ENCODE results near the gene FAM114A2. TPM values are rescaled to one million over a fixed set of nuclear protein-coding genes. Genes with fewer than 3 reads are reported as not detected.

Gene FAM114A2
- total RNA-seq, 2 donors from 2014 or later, result 18.0 to 19.7 TPM

- no peaks in the 10 kb centered on the region for H3K27me3 ChIP-seq (ENCODE audit: control insufficient read depth, insufficient read depth, low read length, poor library complexity, severe bottlenecking)
- no peak for DNase-seq
These were observed 39.6 kb upstream of the FAM114A2 start for GRCh38 chr5:154078272-154078671.

GRCh38 chr5:154077696-154078095, 39.0 kb upstream of the FAM114A2 start:
- Histone ChIP-seq H3K4me3 (ENCODE audit: low read length) (no peak overlapping the region), H3K27ac (ENCODE audit: low read depth, low read length) (no peak overlapping the region), H3K27me3 (ENCODE audit: control insufficient read depth, insufficient read depth, low read length, poor library complexity, severe bottlenecking) (no peaks in the 10 kb centered on the region), H3K36me3 (ENCODE audit: control insufficient read depth, insufficient read depth, low read length) (no peaks in the 10 kb centered on the region), H3K9ac (ENCODE audit: extremely low read depth, low read length, poor library complexity, severe bottlenecking) (no peak overlapping the region), H3K4me1 (ENCODE audit: control insufficient read depth, insufficient read depth, low read length) (peaks cover 3% of the 10 kb centered on the region), H3K9me3 (ENCODE audit: control insufficient read depth, low read length) (no peaks in the 10 kb centered on the region)
- DNase-seq, result no peak
- Mint-ChIP-seq H3K9me3 (no peaks in the 10 kb centered on the region), H3K4me3 (no peak overlapping the region), H3K27ac (no peak overlapping the region), H3K27me3 (ENCODE audit: insufficient read depth) (peaks cover 9% of the 10 kb centered on the region), H3K4me1 (peaks cover 24% of the 10 kb centered on the region), H3K36me3 (ENCODE audit: low read depth) (no peaks in the 10 kb centered on the region)
- WGBS, 2 experiments (ENCODE audit: insufficient coverage in 1 of 2, insufficient read length in 1 of 2), result 87 to 100% methylated on average over 1 of the region's 1 CpG
- TF ChIP-seq, protein P1, sequence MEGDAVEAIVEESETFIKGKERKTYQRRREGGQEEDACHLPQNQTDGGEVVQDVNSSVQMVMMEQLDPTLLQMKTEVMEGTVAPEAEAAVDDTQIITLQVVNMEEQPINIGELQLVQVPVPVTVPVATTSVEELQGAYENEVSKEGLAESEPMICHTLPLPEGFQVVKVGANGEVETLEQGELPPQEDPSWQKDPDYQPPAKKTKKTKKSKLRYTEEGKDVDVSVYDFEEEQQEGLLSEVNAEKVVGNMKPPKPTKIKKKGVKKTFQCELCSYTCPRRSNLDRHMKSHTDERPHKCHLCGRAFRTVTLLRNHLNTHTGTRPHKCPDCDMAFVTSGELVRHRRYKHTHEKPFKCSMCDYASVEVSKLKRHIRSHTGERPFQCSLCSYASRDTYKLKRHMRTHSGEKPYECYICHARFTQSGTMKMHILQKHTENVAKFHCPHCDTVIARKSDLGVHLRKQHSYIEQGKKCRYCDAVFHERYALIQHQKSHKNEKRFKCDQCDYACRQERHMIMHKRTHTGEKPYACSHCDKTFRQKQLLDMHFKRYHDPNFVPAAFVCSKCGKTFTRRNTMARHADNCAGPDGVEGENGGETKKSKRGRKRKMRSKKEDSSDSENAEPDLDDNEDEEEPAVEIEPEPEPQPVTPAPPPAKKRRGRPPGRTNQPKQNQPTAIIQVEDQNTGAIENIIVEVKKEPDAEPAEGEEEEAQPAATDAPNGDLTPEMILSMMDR (conservative IDR thresholded peaks at IDR 0.05), result no peak

More at GRCh38 chr5:154078272-154078671, 39.6 kb upstream of the FAM114A2 start:
- Histone ChIP-seq H3K4me1 (ENCODE audit: control insufficient read depth, insufficient read depth, low read length) (peaks cover 9% of the 10 kb centered on the region), H3K36me3 (ENCODE audit: control insufficient read depth, insufficient read depth, low read length) (no peaks in the 10 kb centered on the region), H3K27ac (ENCODE audit: low read depth, low read length) (no peak overlapping the region), H3K4me3 (ENCODE audit: low read length) (no peak overlapping the region), H3K9ac (ENCODE audit: extremely low read depth, low read length, poor library complexity, severe bottlenecking) (no peak overlapping the region), H3K9me3 (ENCODE audit: control insufficient read depth, low read length) (no peaks in the 10 kb centered on the region)
- Mint-ChIP-seq H3K9me3 (no peaks in the 10 kb centered on the region), H3K27ac (no peak overlapping the region), H3K4me1 (peaks cover 26% of the 10 kb centered on the region), H3K27me3 (ENCODE audit: insufficient read depth) (peaks cover 9% of the 10 kb centered on the region), H3K4me3 (no peak overlapping the region), H3K36me3 (ENCODE audit: low read depth) (no peaks in the 10 kb centered on the region)
- WGBS, 2 experiments (ENCODE audit: insufficient coverage in 1 of 2, insufficient read length in 1 of 2), result 60 to 81% methylated on average over 1 of the region's 1 CpG
- TF ChIP-seq, protein P1 (conservative IDR thresholded peaks at IDR 0.05), result no peak

GRCh38 chr5:154076240-154076922, 37.7 kb upstream of the FAM114A2 start:
- Histone ChIP-seq H3K9me3 (ENCODE audit: control insufficient read depth, low read length) (no peaks in the 10 kb centered on the region), H3K4me3 (ENCODE audit: low read length) (no peak overlapping the region), H3K36me3 (ENCODE audit: control insufficient read depth, insufficient read depth, low read length) (no peaks in the 10 kb centered on the region), H3K4me1 (ENCODE audit: control insufficient read depth, insufficient read depth, low read length) (peaks cover 3% of the 10 kb centered on the region), H3K9ac (ENCODE audit: extremely low read depth, low read length, poor library complexity, severe bottlenecking) (no peak overlapping the region), H3K27ac (ENCODE audit: low read depth, low read length) (no peak overlapping the region), H3K27me3 (ENCODE audit: control insufficient read depth, insufficient read depth, low read length, poor library complexity, severe bottlenecking) (no peaks in the 10 kb centered on the region)
- Mint-ChIP-seq H3K27ac (no peak overlapping the region), H3K4me1 (peaks cover 26% of the 10 kb centered on the region), H3K27me3 (ENCODE audit: insufficient read depth) (peaks cover 8% of the 10 kb centered on the region), H3K4me3 (no peak overlapping the region), H3K9me3 (no peaks in the 10 kb centered on the region), H3K36me3 (ENCODE audit: low read depth) (no peaks in the 10 kb centered on the region)
- 84 to 85% methylated on average over 4 to 5 of the region's 5 CpGs for WGBS, 2 experiments (ENCODE audit: insufficient coverage in 1 of 2, insufficient read length in 1 of 2)
- TF ChIP-seq, protein P1 (conservative IDR thresholded peaks at IDR 0.05), result no peak
- DNase-seq, result no peak

All from endodermal cell (in vitro differentiated cells).